CD14-positive monocyte (primary cell): ENCODE data around the gene ZNF771. TPM values are rescaled to one million over a fixed set of nuclear protein-coding genes. Genes with fewer than 3 reads are reported as not detected.

Experiments used
- DNase-seq, 3 donors: peaks; one replicate each; pipeline ENCODE4 v3.0.0-alpha.2; 2011 to 2022
- H2AFZ ChIP-seq: 2 replicates; pipeline ENCODE4 v1.6.0; 2012; ENCODE audit warnings: mild to moderate bottlenecking, low read depth, low read length, inconsistent platforms; ENCODE audit not compliant: insufficient read depth, poor library complexity, severe bottlenecking
- H3K27ac ChIP-seq, 2 donors: 1 replicate in 1 of 2; 2 replicates in 1 of 2; pipeline ENCODE4 v1.5.1; 2012 to 2013; ENCODE audit warnings: low read length in 2 of 2, control low read depth in 1 of 2, inconsistent platforms in 1 of 2, low read depth in 1 of 2, mild to moderate bottlenecking in 1 of 2
- H3K27me3 ChIP-seq, 2 donors: one replicate each; pipeline versions ENCODE4 v1.6.0 to v1.6.1; 2011 to 2013; ENCODE audit warnings: low read length in 2 of 2; ENCODE audit not compliant: control insufficient read depth in 2 of 2, insufficient read depth in 2 of 2
- H3K36me3 ChIP-seq, 2 donors: replicated peaks in 1 of 2; 1 replicate in 1 of 2; 2 replicates in 1 of 2; pipeline versions ENCODE4 v1.5.1 to v1.6.1; 2012 to 2013; ENCODE audit warnings: low read length in 2 of 2, control low read depth in 1 of 2, inconsistent platforms in 1 of 2, mild to moderate bottlenecking in 1 of 2; ENCODE audit not compliant: insufficient read depth in 2 of 2, control insufficient read depth in 1 of 2
- H3K4me1 ChIP-seq, 2 donors: 1 replicate in 1 of 2; 2 replicates in 1 of 2; pipeline versions ENCODE4 v1.5.1 to v1.6.1; 2012 to 2013; ENCODE audit warnings: low read length in 2 of 2, control low read depth in 1 of 2, inconsistent platforms in 1 of 2, mild to moderate bottlenecking in 1 of 2, moderate library complexity in 1 of 2; ENCODE audit not compliant: insufficient read depth in 2 of 2, control insufficient read depth in 1 of 2
- H3K4me2 ChIP-seq: replicated peaks from 2 replicates; pipeline ENCODE3; 2012; ENCODE audit warnings: low read length, moderate library complexity, mild to moderate bottlenecking; ENCODE audit not compliant: poor library complexity, severe bottlenecking; ENCODE audit errors: extremely low read depth
- H3K4me3 ChIP-seq, 3 experiments: fragments of 200-600 bp in 1 of 3; sonication (generic) in 1 of 3; replicated peaks in 1 of 3; 1 replicate in 2 of 3; 2 replicates in 1 of 3; pipeline ENCODE4 v1.5.1; 2011 to 2013; ENCODE audit warnings: low read length in 3 of 3, mild to moderate bottlenecking in 3 of 3, control low read depth in 2 of 3, low read depth in 2 of 3, inconsistent platforms in 1 of 3, moderate library complexity in 1 of 3
- H3K79me2 ChIP-seq: 2 replicates; pipeline ENCODE4 v1.6.0; 2012; ENCODE audit warnings: mild to moderate bottlenecking, control low read depth, inconsistent platforms, low read length, moderate library complexity; ENCODE audit not compliant: insufficient read depth
- H3K9ac ChIP-seq: 2 replicates; pipeline ENCODE4 v1.6.0; 2017; ENCODE audit warnings: low read length, mild to moderate bottlenecking; ENCODE audit not compliant: insufficient read depth, poor library complexity, severe bottlenecking
- H3K9me3 ChIP-seq, 2 donors: replicated peaks in 1 of 2; 1 replicate in 1 of 2; 2 replicates in 1 of 2; pipeline versions ENCODE4 v1.5.1 to v1.6.1; 2012 to 2013; ENCODE audit warnings: low read length in 2 of 2, control low read depth in 1 of 2; ENCODE audit not compliant: control insufficient read depth in 1 of 2, insufficient read depth in 1 of 2
- H4K20me1 ChIP-seq: 2 replicates; pipeline ENCODE4 v1.6.0; 2012; ENCODE audit warnings: mild to moderate bottlenecking, low read length, control low read depth, moderate library complexity; ENCODE audit not compliant: insufficient read depth
- H3K27ac Mint-ChIP-seq, 7 donors: one replicate each; pipeline ENCODE4 v1.8.0; 2020; ENCODE audit warnings: mild to moderate bottlenecking in 7 of 7, mixed read lengths in 7 of 7, moderate library complexity in 6 of 7, inconsistent platforms in 2 of 7
- H3K27me3 Mint-ChIP-seq, 3 donors: one replicate each; pipeline ENCODE4 v1.8.0; 2021 to 2022; ENCODE audit warnings: low read depth in 3 of 3, mild to moderate bottlenecking in 3 of 3, mixed read lengths in 3 of 3, moderate library complexity in 3 of 3, inconsistent platforms in 1 of 3
- H3K36me3 Mint-ChIP-seq, 2 donors: one replicate each; pipeline ENCODE4 v1.8.0; 2020; ENCODE audit warnings: mixed read lengths in 2 of 2, inconsistent platforms in 1 of 2, mild to moderate bottlenecking in 1 of 2
- H3K4me1 Mint-ChIP-seq: one replicate; pipeline ENCODE4 v1.8.0; 2020; ENCODE audit warnings: mild to moderate bottlenecking, mixed read lengths
- H3K4me3 Mint-ChIP-seq, 2 donors: one replicate each; pipeline ENCODE4 v1.8.0; 2020; ENCODE audit warnings: mild to moderate bottlenecking in 2 of 2, mixed read lengths in 2 of 2, moderate library complexity in 1 of 2
- H3K9me3 Mint-ChIP-seq, 7 donors: one replicate each; pipeline ENCODE4 v1.8.0; 2020 to 2022; ENCODE audit warnings: mixed read lengths in 7 of 7, mild to moderate bottlenecking in 6 of 7, moderate library complexity in 6 of 7, inconsistent platforms in 2 of 7
- CTCF ChIP-seq: fragments of 200-600 bp; IDR thresholded peaks from one replicate; pipeline ENCODE4 v1.8.0; 2022; ENCODE audit warnings: antibody characterized with exemption, mild to moderate bottlenecking
- WGBS: methylation state at CpG from one replicate; pipeline ENCODE4 v1.1.5; 2013; ENCODE audit warnings: missing lambda C conversion rate; ENCODE audit not compliant: insufficient coverage; 5-methylcytosine and 5-hydroxymethylcytosine counted together
- intact Hi-C, 2 donors: fragments of 100-400 bp; cut with micrococcal nuclease; formaldehyde crosslinking; loops; one replicate each; pipeline versions ENCODE4 v1.15.0 to v1.15.1; 2023
- polyA plus RNA-seq, 3 donors: library from polyadenylated mRNA; depleted of rRNA in 1 of 3; unstranded in 2 of 3; stranded (reverse) in 1 of 3; fragments of 300-500 nt in 2 of 3; fragments of >200 nt in 1 of 3; fragmentation: Illumina TruSeq in 2 of 3; gene quantifications; 1 replicate in 2 of 3; 2 replicates in 1 of 3; pipeline ENCODE4 v1.2.3, GENCODE V29; 2012 to 2021

ZNF771 gene
- polyA plus RNA-seq, 3 donors: 0.39 to 0.68 (median 0.51) TPM

- H3K4me2 ChIP-seq: peak overlapping the region; percentile 81
- peak overlapping the region; percentile 84 to 88 for H3K27ac ChIP-seq
- Mint-ChIP-seq H3K27ac (peak overlapping the region; percentile 94 to 98 (median 96)), H3K9me3 (peaks cover 0 to 6% (median 0%) of the 10 kb centered on the region in 7 donors), H3K4me3 (peak overlapping the region; percentile 74 to 89), H3K27me3 (peaks cover 0 to 6% (median 0%) of the 10 kb centered on the region in 3 donors), H3K36me3 (peaks cover 4 to 12% of the 10 kb centered on the region in 2 donors), H3K4me1 (peaks cover 41% of the 10 kb centered on the region)
- H3K4me3 ChIP-seq: peak overlapping the region; percentile 34 to 72 (median 36)
- DNase-seq: no peak
- peaks cover 38% of the 10 kb centered on the region for H3K79me2 ChIP-seq
- peaks cover 27 to 40% of the 10 kb centered on the region in 2 donors for H3K4me1 ChIP-seq
- H4K20me1 ChIP-seq: peaks cover 28% of the 10 kb centered on the region
- intact Hi-C loops: loop anchor here (2.0 to 10.0 kb wide), 4 partner anchors 17 to 343 kb away; partner anchors contain the start of genes CD2BP2 (in 1 of the 2), FBRS (in 1 of the 2) and PRR14 (in 1 of the 2)
- no peaks in the 10 kb centered on the region for H3K9me3 ChIP-seq
- peak overlapping the region; percentile 41 for H3K9ac ChIP-seq
- H2AFZ ChIP-seq: peak overlapping the region; percentile 75
- no peak for TF ChIP-seq CTCF
- 23% methylated on average over 11 of the region's 11 CpGs for WGBS
- H3K36me3 ChIP-seq: peaks cover 4 to 13% of the 10 kb centered on the region in 2 donors
- no peaks in the 10 kb centered on the region for H3K27me3 ChIP-seq
Measured at GRCh38 chr16:30371248-30371816, 36.1 kb upstream of the ZNF771 start.

GRCh38 chr16:30372038-30372712, 35.2 kb upstream of the ZNF771 start:
- peak in 1 of 3 donors; percentile 5 for DNase-seq
- WGBS: 100% methylated on average over 1 of the region's 6 CpGs
- peak overlapping the region in 1 of 2 donors; percentile 31 for H3K4me3 Mint-ChIP-seq
- no peak overlapping the region for H3K4me3 ChIP-seq
- H3K27me3 ChIP-seq: no peaks in the 10 kb centered on the region
- H3K36me3 Mint-ChIP-seq: peaks cover 0 to 3% of the 10 kb centered on the region in 2 donors
- peaks cover 19% of the 10 kb centered on the region for H4K20me1 ChIP-seq
- H3K4me1 ChIP-seq: peaks cover 31 to 39% of the 10 kb centered on the region in 2 donors
- H3K9ac ChIP-seq: no peak overlapping the region
- TF ChIP-seq CTCF: no peak
- peaks cover 0 to 6% (median 0%) of the 10 kb centered on the region in 3 donors for H3K27me3 Mint-ChIP-seq
- H3K4me2 ChIP-seq: no peak overlapping the region
- H3K9me3 ChIP-seq: no peaks in the 10 kb centered on the region
- peaks cover 0 to 5% (median 0%) of the 10 kb centered on the region in 7 donors for H3K9me3 Mint-ChIP-seq
- peak overlapping the region; percentile 75 for H2AFZ ChIP-seq
- H3K79me2 ChIP-seq: peaks cover 29% of the 10 kb centered on the region
- H3K27ac Mint-ChIP-seq: peak overlapping the region in 6 of 7 donors; percentile 25 to 98 (median 95)
- peak overlapping the region in 1 of 2 donors; percentile 84 for H3K27ac ChIP-seq
- intact Hi-C loops: loop anchor here (10.0 kb wide), 2 partner anchors 283 to 343 kb away; partner anchors contain the start of genes FBRS (in 1 of the 2) and PRR14 (in 1 of the 2)
- H3K36me3 ChIP-seq: peaks cover 0 to 7% of the 10 kb centered on the region in 2 donors
- peaks cover 35% of the 10 kb centered on the region for H3K4me1 Mint-ChIP-seq
